H1 (cell line): ENCODE measurements around the gene TMEM132A. TPM values are rescaled to one million over a fixed set of nuclear protein-coding genes. Genes with fewer than 3 reads are reported as not detected.

Experiments
- CTCF ChIA-PET: fragments of 300-600 bp; sonication (Branson Sonifier 250); formaldehyde crosslinking; loops from one replicate; lab custom pipeline; 2021; ENCODE audit not compliant: partially characterized antibody; lab: Charles Lee
- POLR2A ChIA-PET: fragments of 300-600 bp; sonication (Branson Sonifier 250); formaldehyde crosslinking; loops from one replicate; lab custom pipeline; 2021; ENCODE audit warnings: inconsistent platforms; ENCODE audit not compliant: partially characterized antibody; lab: Charles Lee
- DNase-seq, 2 experiments: peaks; one replicate each; pipeline versions ENCODE4 v3.0.0 to v3.0.0-alpha.2; 2010 to 2022; ENCODE audit warnings: low spot score in 2 of 2, low read depth in 1 of 2, mixed read lengths in 1 of 2
- FAIRE-seq: peaks from 2 replicates; lab custom pipeline; 2011; peaks lifted over from hg19 to GRCh38; lab: Jason Lieb, UNC
- H2AFZ ChIP-seq: 2 replicates; pipeline ENCODE4 v1.8.1; 2012; ENCODE audit warnings: low read length, inconsistent platforms
- H2AK5ac ChIP-seq: 2 replicates; pipeline ENCODE4 v1.6.1; 2013; ENCODE audit warnings: low read depth, low read length
- H2BK120ac ChIP-seq: replicated peaks from 2 replicates; pipeline ENCODE3; 2013; ENCODE audit warnings: low read depth, low read length, inconsistent platforms
- H2BK12ac ChIP-seq: 2 replicates; pipeline ENCODE4 v1.6.1; 2013; ENCODE audit warnings: low read depth, low read length
- H2BK15ac ChIP-seq: 2 replicates; pipeline ENCODE4 v1.6.1; 2013; ENCODE audit warnings: low read length
- H2BK20ac ChIP-seq: 2 replicates; pipeline ENCODE4 v1.6.1; 2013; ENCODE audit warnings: low read length
- H2BK5ac ChIP-seq: 2 replicates; pipeline ENCODE4 v1.6.1; 2013; ENCODE audit warnings: low read depth, low read length
- H3K14ac ChIP-seq: 2 replicates; pipeline ENCODE4 v1.6.1; 2013; ENCODE audit warnings: inconsistent platforms; ENCODE audit not compliant: insufficient read length
- H3K18ac ChIP-seq: 2 replicates; pipeline ENCODE4 v1.6.1; 2013; ENCODE audit warnings: low read length; ENCODE audit errors: extremely low read depth
- H3K23ac ChIP-seq: 2 replicates; pipeline ENCODE4 v1.6.1; 2013; ENCODE audit warnings: inconsistent platforms; ENCODE audit not compliant: insufficient read length
- H3K23me2 ChIP-seq: 2 replicates; pipeline ENCODE4 v1.6.1; 2013; ENCODE audit warnings: low read depth, low read length
- H3K27ac ChIP-seq: 2 replicates; pipeline ENCODE4 v1.6.1; 2011; ENCODE audit warnings: low read depth, low read length, inconsistent platforms
- H3K27me3 ChIP-seq, 4 experiments: replicated peaks in 1 of 4; 1 replicate in 1 of 4; 2 replicates in 3 of 4; pipeline versions ENCODE4 v1.6.1 to v1.8.1; 2011 to 2013; ENCODE audit warnings: low read length in 3 of 4, mild to moderate bottlenecking in 3 of 4, inconsistent platforms in 2 of 4, mixed read lengths in 2 of 4, moderate library complexity in 1 of 4; ENCODE audit not compliant: control insufficient read depth in 3 of 4, insufficient read depth in 3 of 4; ENCODE audit errors: extremely low read depth in 1 of 4
- H3K36me3 ChIP-seq, 4 experiments: 2 replicates each; pipeline versions ENCODE4 v1.6.1 to v1.8.1; 2011 to 2013; ENCODE audit warnings: mild to moderate bottlenecking in 4 of 4, low read length in 3 of 4, moderate library complexity in 2 of 4, control low read depth in 1 of 4, inconsistent platforms in 1 of 4; ENCODE audit not compliant: insufficient read depth in 4 of 4, control insufficient read depth in 2 of 4
- H3K4ac ChIP-seq: replicated peaks from 2 replicates; pipeline ENCODE3; 2013; ENCODE audit warnings: low read length, low read depth, mixed read lengths, inconsistent platforms; ENCODE audit not compliant: insufficient read length
- H3K4me1 ChIP-seq, 4 experiments: replicated peaks in 1 of 4; 1 replicate in 1 of 4; 2 replicates in 3 of 4; pipeline versions ENCODE4 v1.6.1 to v1.8.1; 2011 to 2013; ENCODE audit warnings: low read length in 3 of 4, inconsistent platforms in 2 of 4, mixed read lengths in 1 of 4; ENCODE audit not compliant: insufficient read depth in 4 of 4, control insufficient read depth in 3 of 4
- H3K4me2 ChIP-seq, 2 experiments: 2 replicates each; pipeline versions ENCODE4 v1.6.1 to v1.8.1; 2011 to 2013; ENCODE audit warnings: low read depth in 2 of 2, low read length in 2 of 2, control low read depth in 1 of 2, inconsistent platforms in 1 of 2, mild to moderate bottlenecking in 1 of 2; ENCODE audit not compliant: insufficient read depth in 1 of 2
- H3K4me3 ChIP-seq, 4 experiments: fragments of 200-600, 300-600 bp in 1 of 4; sonication (generic), shearing (Covaris generic), sonication (Bioruptor Twin) in 1 of 4; 2 replicates each; pipeline versions ENCODE4 v1.5.1 to v1.8.1; 2011 to 2016; ENCODE audit warnings: low read length in 4 of 4, low read depth in 3 of 4, control low read depth in 2 of 4, inconsistent platforms in 2 of 4, mild to moderate bottlenecking in 2 of 4, mixed read lengths in 1 of 4, moderate library complexity in 1 of 4; ENCODE audit not compliant: insufficient read depth in 2 of 4; ENCODE audit errors: extremely low read depth in 1 of 4
- H3K56ac ChIP-seq: replicated peaks from 2 replicates; pipeline ENCODE3; 2013; ENCODE audit warnings: low read depth, mild to moderate bottlenecking, mixed read lengths, low read length, inconsistent platforms; ENCODE audit not compliant: insufficient read length
- H3K79me1 ChIP-seq: 2 replicates; pipeline ENCODE4 v1.6.1; 2013; ENCODE audit warnings: low read depth, low read length, control low read depth
- H3K79me2 ChIP-seq, 2 experiments: 2 replicates each; pipeline versions ENCODE4 v1.6.1 to v1.8.1; 2012 to 2013; ENCODE audit warnings: low read length in 2 of 2, mild to moderate bottlenecking in 2 of 2, inconsistent platforms in 1 of 2; ENCODE audit not compliant: insufficient read depth in 2 of 2, control insufficient read depth in 1 of 2
- H3K9ac ChIP-seq, 4 experiments: replicated peaks in 1 of 4; 1 replicate in 1 of 4; 2 replicates in 3 of 4; pipeline versions ENCODE4 v1.6.1 to v1.8.1; 2011 to 2013; ENCODE audit warnings: low read depth in 3 of 4, low read length in 3 of 4, control low read depth in 2 of 4, mild to moderate bottlenecking in 2 of 4, moderate library complexity in 2 of 4, inconsistent platforms in 1 of 4; ENCODE audit errors: extremely low read depth in 1 of 4
- H3K9me3 ChIP-seq, 2 experiments: 2 replicates each; pipeline versions ENCODE4 v1.6.1 to v1.8.1; 2012 to 2013; ENCODE audit warnings: mild to moderate bottlenecking in 2 of 2, moderate library complexity in 2 of 2, control low read depth in 1 of 2, inconsistent platforms in 1 of 2, low read depth in 1 of 2, low read length in 1 of 2, mixed read lengths in 1 of 2; ENCODE audit not compliant: insufficient read depth in 2 of 2
- H4K20me1 ChIP-seq, 2 experiments: replicated peaks in 1 of 2; 2 replicates each; pipeline versions ENCODE3 to v1.8.1; 2011 to 2013; ENCODE audit warnings: inconsistent platforms in 2 of 2, low read length in 2 of 2, mild to moderate bottlenecking in 1 of 2; ENCODE audit not compliant: insufficient read depth in 2 of 2, control insufficient read depth in 1 of 2
- H4K5ac ChIP-seq: 2 replicates; pipeline ENCODE4 v1.6.1; 2013; ENCODE audit warnings: low read length, low read depth, mixed read lengths, inconsistent platforms; ENCODE audit not compliant: insufficient read length
- H4K8ac ChIP-seq: 2 replicates; pipeline ENCODE4 v1.8.0; 2013; ENCODE audit warnings: mild to moderate bottlenecking, moderate library complexity, low read length, inconsistent platforms; ENCODE audit not compliant: insufficient read depth; ENCODE audit errors: extremely low read depth
- H4K91ac ChIP-seq: replicated peaks from 2 replicates; pipeline ENCODE3; 2013; ENCODE audit warnings: low read length, mixed read lengths, inconsistent platforms; ENCODE audit not compliant: insufficient read length
- CBX5 ChIP-seq: fragments of 300-800, 300-1000 bp; sonication (generic); IDR thresholded peaks from 2 replicates; pipeline ENCODE4 v1.7.1; 2016; ENCODE audit warnings: antibody characterized with exemption, low read length, low read depth
- CBX8 ChIP-seq: fragments of 300-800, 300-1000 bp; sonication (generic); IDR thresholded peaks from 2 replicates; pipeline ENCODE4 v1.7.1; 2016; ENCODE audit warnings: low read depth, low read length, borderline replicate concordance
- CHD2 ChIP-seq: IDR thresholded peaks from 2 replicates; pipeline ENCODE4 v1.6.1; 2012; ENCODE audit warnings: low read length, improper control_type of control experiment
- EP300 ChIP-seq, 2 experiments: IDR thresholded peaks; 1 replicate in 1 of 2; 2 replicates in 1 of 2; pipeline ENCODE4 v1.6.1; 2011 to 2012; ENCODE audit warnings: low read depth in 2 of 2, low read length in 2 of 2, mild to moderate bottlenecking in 2 of 2, borderline replicate concordance in 1 of 2, inconsistent platforms in 1 of 2, moderate library complexity in 1 of 2
- EZH2 ChIP-seq: fragments of 200-600 bp; sonication (generic); IDR thresholded peaks from 2 replicates; pipeline ENCODE4 v1.7.1; 2012; ENCODE audit warnings: low read depth, mild to moderate bottlenecking, moderate library complexity, low read length, inconsistent platforms; ENCODE audit not compliant: severe bottlenecking
- GTF2F1 ChIP-seq: IDR thresholded peaks from 2 replicates; pipeline ENCODE4 v1.6.1; 2012; ENCODE audit warnings: low read depth, low read length, improper control_type of control experiment, borderline replicate concordance
- HDAC2 ChIP-seq, 2 experiments: fragments of 300-600 bp in 1 of 2; sonication (generic) in 1 of 2; IDR thresholded peaks; 2 replicates each; pipeline ENCODE4 v1.6.1; 2011 to 2012; ENCODE audit warnings: low read depth in 2 of 2, low read length in 2 of 2, mild to moderate bottlenecking in 2 of 2, moderate library complexity in 2 of 2, borderline replicate concordance in 1 of 2, inconsistent platforms in 1 of 2
- PHF8 ChIP-seq: fragments of 200-600 bp; sonication (generic); conservative IDR thresholded peaks from 2 replicates; pipeline ENCODE4 v1.7.1; 2012; ENCODE audit warnings: low read depth, mild to moderate bottlenecking, inconsistent platforms, low read length, moderate library complexity
- POLR2AphosphoS5 ChIP-seq: IDR thresholded peaks from 2 replicates; pipeline ENCODE4 v1.6.1; 2011; ENCODE audit warnings: low read depth, low read length
- TBP ChIP-seq: IDR thresholded peaks from 2 replicates; pipeline ENCODE4 v1.6.1; 2011; ENCODE audit warnings: low read depth, low read length, improper control_type of control experiment
- TEAD4 ChIP-seq: IDR thresholded peaks from 2 replicates; pipeline ENCODE4 v1.6.1; 2012; ENCODE audit warnings: low read depth, low read length, inconsistent platforms, mixed read lengths
- YY1 ChIP-seq: IDR thresholded peaks from 2 replicates; pipeline ENCODE4 v1.6.1; 2011; ENCODE audit warnings: low read depth, mild to moderate bottlenecking, low read length
- WGBS, 2 experiments: shearing (Covaris generic) in 1 of 2; methylation state at CpG; one replicate each; pipeline versions ENCODE4 v1.1.6 to v1.1.7; 2013 to 2015; ENCODE audit warnings: low lambda C conversion rate in 2 of 2, mixed read lengths in 2 of 2, inconsistent platforms in 1 of 2, low coverage in 1 of 2, missing lambda C conversion rate in 1 of 2; ENCODE audit not compliant: insufficient replicate concordance in 2 of 2, insufficient coverage in 1 of 2, insufficient read length in 1 of 2; ENCODE audit errors: extremely low coverage in 1 of 2, missing lambda C conversion rate in 1 of 2; 5-methylcytosine and 5-hydroxymethylcytosine counted together
- polyA plus RNA-seq, 7 experiments: library from polyadenylated mRNA; depleted of rRNA in 3 of 7; stranded (reverse) in 5 of 7; unstranded in 2 of 7; fragments of >200 nt in 5 of 7; fragments of 200-250 nt in 2 of 7; gene quantifications; 1 replicate in 5 of 7; 2 replicates in 1 of 7; 4 replicates in 1 of 7; pipeline versions ENCODE4 v1.2.1 to v1.2.3, GENCODE V29; 2011 to 2013; ENCODE audit warnings: missing spikeins in 2 of 7, mixed read lengths in 2 of 7
- total RNA-seq: library from RNA; stranded (reverse); fragmentation: NEBNext Ultra II Directional; extraction: Animal tissue kit (Norgen Biotek cat#: 25700); gene quantifications from 2 replicates; pipeline ENCODE4 v1.2.1, GENCODE V29; 2021

Gene TMEM132A
- total and polyA plus RNA-seq, 2 of the 8 experiments (the other 6 are each of a cell fraction or from before 2014, with no cell fraction given) = 46.6 to 97.9 TPM

- Histone ChIP-seq H2BK15ac (no peak overlapping the region), H4K8ac (no peak overlapping the region; the same call in 1 of the 2 replicates), H3K79me1 (peaks cover 9% of the 10 kb centered on the region), H2BK12ac (no peak overlapping the region), H3K9ac (no peak overlapping the region), H4K20me1 (peaks cover 7 to 16% of the 10 kb centered on the region in 2 experiments), H2AK5ac (no peak overlapping the region), H3K23ac (no peak overlapping the region), H2BK5ac (no peak overlapping the region), H3K79me2 (peaks cover 1 to 18% of the 10 kb centered on the region in 2 experiments), H3K36me3 (peaks cover 3 to 14% (median 9%) of the 10 kb centered on the region in 4 experiments; a peak in 5 of 8 replicates), H2BK120ac (no peak overlapping the region), H3K27ac (no peak overlapping the region), H4K5ac (no peak overlapping the region), H2AFZ (no peak overlapping the region), H3K4me1 (peaks cover 6 to 14% (median 6%) of the 10 kb centered on the region in 4 experiments), H3K4ac (no peak overlapping the region), H3K4me2 (no peak overlapping the region), H3K4me3 (no peak overlapping the region), H3K56ac (no peak overlapping the region), H2BK20ac (no peak overlapping the region), H3K27me3 (peaks cover 0 to 3% (median 0%) of the 10 kb centered on the region in 4 experiments; a peak in 1 of 7 replicates), H4K91ac (no peak overlapping the region), H3K23me2 (peaks cover 11% of the 10 kb centered on the region; the same call in 1 of the 2 replicates), H3K18ac (no peak overlapping the region), H3K9me3 (no peaks in the 10 kb centered on the region), H3K14ac (no peak overlapping the region)
- no peak for DNase-seq
- ChIA-PET POLR2A (interaction anchor here (0.5 to 5.7 kb wide), 3 partner anchors 8 to 45 kb away, joined by 3 to 26 read pairs (median 4); partner anchors contain the start of gene TMEM109), CTCF (interaction anchor here (0.9 to 1.4 kb wide), 8 partner anchors 10 to 218 kb away, joined by 3 to 4 read pairs (median 3); no protein-coding TSS in a partner anchor)
- 87% methylated on average over 19 of the region's 23 CpGs; no CpG with 5 or more reads in 1 of the 2 experiments for WGBS, 2 experiments
- no peak for FAIRE-seq
- TF ChIP-seq TEAD4 (no peak), YY1 (no peak), HDAC2 (IDR thresholded peaks at IDR 0.05; ENCODE audit: borderline replicate concordance in 1 of 2, low read depth in 2 of 2, low read length in 2 of 2) (no peak), CBX8 (no peak), POLR2AphosphoS5 (no peak), CHD2 (no peak), GTF2F1 (no peak), EZH2 (no peak), TBP (no peak), EP300 (IDR thresholded peaks at IDR 0.05; ENCODE audit: borderline replicate concordance in 1 of 2, low read depth in 2 of 2, low read length in 2 of 2) (no peak), CBX5 (no peak), PHF8 (no peak)
Observed at GRCh38 chr11:60921777-60922335, 2.4 kb upstream of the TMEM132A start.
